Activated CD4-positive, alpha-beta T cell treated with anti-CD3 and anti-CD28 coated beads for 48 hours (primary cell): Measurements from ENCODE around the gene P2RX5.

Experiments
- DNase-seq: peaks from one replicate; pipeline ENCODE4 v3.0.0-alpha.2; 2020

P2RX5 gene

DNA sequence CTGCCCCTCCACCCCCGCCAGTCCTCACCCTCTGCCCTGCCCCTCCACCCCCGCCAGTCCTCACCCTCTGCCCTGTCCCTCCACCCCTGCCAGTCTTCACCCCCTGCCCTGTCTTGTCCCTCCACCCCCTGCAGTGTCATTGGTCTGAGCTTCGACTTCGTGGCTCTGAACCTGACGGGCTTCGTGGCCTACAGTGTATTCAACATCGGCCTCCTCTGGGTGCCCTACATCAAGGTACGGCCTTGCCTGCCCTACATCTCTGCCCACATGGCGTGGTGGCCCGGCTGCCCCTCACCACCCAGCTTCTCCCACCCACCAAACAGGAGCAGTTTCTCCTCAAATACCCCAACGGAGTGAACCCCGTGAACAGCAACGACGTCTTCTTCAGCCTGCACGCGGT lies 39.6 kb downstream of the P2RX5 start:
- no peak for DNase-seq

DNA sequence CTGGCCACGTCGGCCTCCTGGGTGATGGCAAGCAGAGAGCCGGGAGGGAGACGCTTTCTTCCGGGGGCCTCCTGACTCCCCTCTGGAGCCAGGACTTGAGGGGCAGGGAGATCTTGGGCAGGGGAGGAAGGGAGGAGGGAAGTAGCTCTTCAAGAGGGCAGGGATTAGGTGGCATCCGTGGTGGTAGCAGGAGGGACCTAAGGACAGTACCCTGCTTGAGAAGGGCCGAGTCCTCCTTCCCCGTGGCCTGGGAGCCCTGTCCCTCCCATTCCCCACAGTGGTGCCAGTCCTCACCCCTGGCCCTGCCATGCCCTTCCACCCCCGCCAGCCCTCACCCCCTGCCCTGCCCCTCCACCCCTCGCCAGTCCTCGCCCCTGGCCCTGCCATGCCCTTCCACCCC lies 40.2 kb downstream of the P2RX5 start:
- no peak for DNase-seq

DNA sequence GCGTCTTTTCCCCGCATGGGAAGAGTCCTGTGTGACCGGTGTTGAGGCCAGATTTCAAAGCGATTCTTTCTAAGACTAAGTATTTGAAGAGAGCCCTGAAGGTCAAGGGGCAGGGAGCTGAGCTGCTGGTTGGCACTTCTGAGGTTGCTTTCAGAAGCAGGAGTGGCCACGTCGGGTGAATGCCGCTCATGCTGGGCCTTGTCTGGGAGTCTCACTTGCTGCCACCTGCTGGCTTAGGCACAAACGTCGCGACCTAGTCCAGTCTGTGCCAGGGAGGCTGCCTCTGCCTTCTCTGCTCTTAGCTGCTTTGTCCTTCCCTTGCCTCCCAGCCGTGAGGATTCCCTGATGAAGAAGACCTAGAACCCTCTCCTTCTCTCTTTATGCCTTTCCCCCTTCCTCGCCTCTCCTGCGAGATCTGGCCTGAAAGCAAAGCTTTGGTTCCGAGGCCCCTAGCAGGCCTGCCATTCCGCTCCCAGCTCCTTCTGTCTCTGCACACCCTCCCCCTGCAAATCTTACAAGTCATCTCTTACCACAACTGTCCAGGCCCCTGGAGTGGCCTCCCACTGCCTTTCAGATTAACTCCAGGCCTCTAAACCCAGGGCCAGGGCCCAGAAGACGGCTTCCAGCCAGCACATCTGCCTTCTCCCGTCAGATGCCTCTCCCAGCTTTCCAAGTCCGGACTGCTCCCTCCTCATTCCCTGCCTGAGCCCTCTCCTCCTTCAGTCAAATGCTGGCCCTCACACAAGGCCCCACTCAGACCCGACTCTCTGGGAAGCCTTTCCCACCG lies 48.0 kb downstream of the P2RX5 start:
- DNase-seq: peak; percentile 74

DNA sequence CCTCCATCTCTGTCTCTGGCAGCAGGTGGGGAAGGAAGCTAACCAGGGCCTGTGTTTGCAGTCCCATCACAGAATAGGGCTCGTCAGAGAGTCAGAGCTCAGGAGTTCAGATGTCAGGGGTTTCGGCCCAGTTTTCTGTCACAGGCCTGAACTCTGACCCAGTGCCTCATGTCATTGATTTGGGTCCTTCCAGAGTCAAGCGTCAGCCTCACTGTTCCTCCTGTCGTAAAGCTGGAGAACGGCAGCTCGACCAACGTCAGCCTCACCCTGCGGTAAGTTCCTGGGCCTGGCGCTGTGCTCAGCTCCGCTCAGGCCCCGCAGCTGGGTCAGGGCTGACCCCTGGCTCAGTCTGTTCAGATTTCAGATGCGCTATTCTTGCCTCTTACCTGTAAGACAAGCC lies 48.7 kb downstream of the P2RX5 start:
- DNase-seq: no peak

DNA sequence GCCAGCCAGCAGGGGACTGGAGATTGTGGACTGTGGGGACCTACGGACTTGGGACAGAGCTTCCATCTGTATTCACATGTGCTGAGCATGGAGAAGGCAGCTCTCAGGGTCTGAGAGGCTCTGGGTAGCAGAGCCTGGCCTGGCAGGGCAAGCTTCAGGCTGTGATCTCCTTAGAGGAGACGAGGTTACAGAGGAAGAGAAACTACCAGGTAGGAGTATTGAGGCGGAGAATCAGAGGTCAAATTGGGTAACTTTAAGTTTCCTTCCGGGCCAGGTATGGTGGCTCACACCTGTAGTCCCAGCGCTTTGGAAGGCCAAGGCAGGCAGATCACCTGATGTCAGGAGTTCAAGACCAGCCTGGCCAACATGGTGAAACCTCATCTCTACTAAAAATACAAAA lies 50.6 kb downstream of the P2RX5 start:
- no peak for DNase-seq

DNA sequence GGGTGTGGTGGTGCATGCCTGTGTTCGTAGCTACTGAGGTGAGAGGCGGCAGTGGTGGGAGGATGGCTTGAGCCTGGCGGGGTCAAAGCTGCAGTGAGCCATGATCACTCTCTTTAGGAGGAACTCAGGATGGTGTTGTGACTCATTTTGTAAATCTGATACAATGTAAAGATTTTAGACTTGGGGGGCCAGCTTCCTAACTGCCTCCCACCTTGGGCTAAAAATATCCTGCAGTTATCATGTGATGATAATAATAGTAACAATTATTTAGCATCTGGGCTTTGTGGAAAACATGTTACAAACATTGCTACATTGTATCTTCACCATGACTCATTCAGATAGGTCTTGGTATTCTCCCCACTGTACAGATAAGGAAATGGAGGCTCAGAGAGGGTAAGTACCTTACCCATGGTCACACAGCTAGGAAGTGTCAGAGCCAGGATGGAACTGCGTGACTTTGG lies 52.0 kb downstream of the P2RX5 start:
- peak; percentile 38 for DNase-seq

DNA sequence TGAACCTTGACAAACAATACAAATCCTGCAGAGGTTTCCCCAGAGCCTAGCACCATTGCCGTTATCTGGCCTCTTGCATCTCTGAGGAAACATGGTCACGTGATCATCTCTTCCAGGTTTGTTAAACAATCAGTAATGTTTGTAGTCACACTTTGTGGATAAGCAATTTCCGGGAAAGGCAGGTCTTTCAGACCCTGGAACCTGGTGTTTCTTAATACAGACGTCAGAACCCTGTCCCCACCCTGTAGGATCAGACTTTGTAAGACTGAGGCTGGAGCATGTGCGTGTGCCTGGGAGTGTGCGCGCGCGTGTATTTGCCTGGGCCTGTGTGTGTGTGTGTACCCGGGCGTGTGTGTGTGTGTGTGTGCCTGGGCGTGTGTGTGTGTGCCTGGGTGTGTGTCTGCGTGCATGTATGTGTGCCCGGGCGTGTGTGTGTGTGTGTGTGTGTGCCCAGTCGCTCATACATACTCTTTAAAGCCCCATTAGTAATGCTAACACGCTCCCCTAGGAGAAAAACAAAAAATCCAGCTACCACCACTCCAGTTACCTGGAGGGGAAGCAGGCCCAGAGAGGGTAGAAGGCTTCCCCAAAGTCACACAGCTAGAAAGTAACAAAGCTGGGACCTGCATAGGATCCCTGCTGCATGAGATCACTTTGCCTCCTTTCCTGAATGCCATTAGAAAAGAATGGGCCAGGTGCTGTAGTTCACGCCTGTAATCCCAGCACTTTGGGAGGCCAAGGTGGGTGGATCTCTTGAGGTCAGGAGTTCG lies 54.1 kb downstream of the P2RX5 start:
- no peak for DNase-seq

DNA sequence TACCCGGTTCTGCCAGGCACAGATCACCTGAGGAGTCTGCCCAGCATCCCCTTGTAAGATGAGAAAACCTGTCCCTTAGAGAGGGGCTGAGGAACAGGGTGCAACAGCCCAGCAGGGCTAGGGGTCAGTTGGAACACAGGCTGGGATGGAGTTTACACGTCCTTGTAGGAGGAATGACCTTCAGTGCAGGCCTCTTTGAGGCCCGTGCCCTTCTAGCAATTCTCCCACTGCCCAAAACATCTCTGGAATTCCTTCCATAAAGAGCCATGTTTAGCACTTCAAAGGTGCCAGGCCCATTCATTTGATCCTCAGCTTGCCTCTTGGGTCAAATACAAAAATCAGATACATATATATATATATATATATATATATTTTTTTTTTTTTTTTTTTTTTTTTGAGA lies 54.9 kb downstream of the P2RX5 start:
- no peak for DNase-seq

DNA sequence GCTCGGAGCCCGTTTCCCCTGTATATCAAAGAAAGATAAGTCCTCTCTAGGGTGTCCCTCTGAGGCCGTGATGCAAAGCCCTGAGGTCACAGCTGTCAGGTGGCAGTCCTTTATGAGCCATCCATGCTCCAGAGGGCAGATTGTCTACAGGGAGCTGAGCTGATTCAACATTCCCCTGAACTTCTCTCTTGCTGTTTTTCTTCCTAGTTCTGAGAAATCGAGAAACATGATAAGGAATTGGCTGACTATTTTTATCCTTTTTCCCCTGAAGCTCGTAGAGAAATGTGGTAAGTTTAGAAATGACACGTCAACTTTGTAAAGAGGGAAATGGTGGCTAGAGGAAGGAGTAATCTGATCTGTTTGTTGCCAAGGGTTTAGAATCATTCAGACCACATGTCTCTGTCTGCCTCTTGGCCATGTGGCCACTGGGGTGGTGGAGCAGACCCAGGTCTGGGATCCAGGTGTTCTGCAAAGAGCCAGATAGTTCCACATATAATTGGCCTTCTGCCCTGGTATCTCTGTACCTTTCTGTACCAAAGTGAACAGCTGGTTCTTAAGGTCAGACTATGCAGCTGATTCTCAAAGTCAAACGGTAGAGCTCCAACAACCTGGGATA lies 55.9 kb downstream of the P2RX5 start:
- DNase-seq: peak; percentile 63

DNA sequence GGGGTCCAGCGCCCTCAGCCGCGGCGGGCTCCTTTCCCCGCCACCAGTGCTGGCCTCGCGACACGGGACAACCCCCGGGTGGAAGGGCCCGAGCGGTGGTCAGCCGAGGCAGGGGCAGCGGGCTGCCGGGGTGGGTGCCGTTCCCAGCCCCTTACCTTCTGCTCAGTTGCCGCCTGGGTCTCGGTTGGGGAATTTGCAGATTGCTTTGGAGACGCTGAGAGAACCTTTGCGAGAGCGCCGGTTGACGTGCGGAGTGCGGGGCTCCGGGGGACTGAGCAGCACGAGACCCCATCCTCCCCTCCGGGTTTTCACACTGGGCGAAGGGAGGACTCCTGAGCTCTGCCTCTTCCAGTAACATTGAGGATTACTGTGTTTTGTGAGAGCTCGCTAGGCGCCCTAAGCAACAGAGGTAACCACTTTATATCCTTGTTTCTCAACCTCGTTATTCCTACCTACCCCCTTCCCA lies 59.0 kb downstream of the P2RX5 start:
- no peak for DNase-seq

DNA sequence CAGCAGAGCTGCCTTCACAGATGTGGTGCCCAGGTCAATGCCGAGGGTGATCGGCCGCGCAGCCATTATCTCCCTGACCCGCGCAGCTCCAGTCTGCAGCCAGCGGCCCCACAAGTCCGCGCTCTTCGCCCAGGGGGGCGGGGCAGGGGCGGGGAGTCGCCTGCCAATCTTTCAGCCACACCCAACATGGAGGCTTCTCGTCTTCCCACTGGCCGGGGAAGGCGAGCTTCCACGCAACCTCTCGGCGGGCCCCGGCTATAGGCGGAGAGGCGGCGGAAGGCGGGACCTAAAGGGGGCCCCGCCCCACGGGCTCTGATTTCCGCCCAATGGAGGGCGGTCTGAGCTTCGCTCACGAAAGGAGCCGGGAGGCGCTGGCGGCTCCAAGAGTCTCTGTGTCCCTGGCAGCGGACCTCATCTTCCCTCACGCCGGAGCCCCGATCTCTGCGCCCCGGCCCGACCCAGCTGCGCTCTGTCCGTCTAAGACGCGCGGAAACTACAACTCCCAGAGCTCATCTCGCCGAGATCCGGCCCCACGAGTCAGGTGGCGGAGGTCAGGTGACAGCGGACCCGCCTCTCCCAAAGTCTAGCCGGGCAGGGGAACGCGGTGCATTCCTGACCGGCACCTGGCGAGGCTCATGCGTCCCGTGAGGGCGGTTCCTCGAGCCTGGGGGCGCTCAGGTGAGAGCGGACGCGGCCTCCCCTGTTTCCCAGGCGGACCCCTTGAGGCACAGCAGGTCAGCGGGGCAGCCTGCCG lies 59.6 kb downstream of the P2RX5 start, which contains the start of the genes CTNS and SHPK:
Gene CTNS, plus strand, starts transcription at position 607 of the 754 bp plus-strand sequence. CDS start 3,447 bp downstream, outside the sequence.
Gene SHPK, minus strand, starts transcription at position 97 of the 754 bp plus-strand sequence. Its CDS starts 31 bp downstream, at position 66.
- peak; percentile 96 for DNase-seq

DNA sequence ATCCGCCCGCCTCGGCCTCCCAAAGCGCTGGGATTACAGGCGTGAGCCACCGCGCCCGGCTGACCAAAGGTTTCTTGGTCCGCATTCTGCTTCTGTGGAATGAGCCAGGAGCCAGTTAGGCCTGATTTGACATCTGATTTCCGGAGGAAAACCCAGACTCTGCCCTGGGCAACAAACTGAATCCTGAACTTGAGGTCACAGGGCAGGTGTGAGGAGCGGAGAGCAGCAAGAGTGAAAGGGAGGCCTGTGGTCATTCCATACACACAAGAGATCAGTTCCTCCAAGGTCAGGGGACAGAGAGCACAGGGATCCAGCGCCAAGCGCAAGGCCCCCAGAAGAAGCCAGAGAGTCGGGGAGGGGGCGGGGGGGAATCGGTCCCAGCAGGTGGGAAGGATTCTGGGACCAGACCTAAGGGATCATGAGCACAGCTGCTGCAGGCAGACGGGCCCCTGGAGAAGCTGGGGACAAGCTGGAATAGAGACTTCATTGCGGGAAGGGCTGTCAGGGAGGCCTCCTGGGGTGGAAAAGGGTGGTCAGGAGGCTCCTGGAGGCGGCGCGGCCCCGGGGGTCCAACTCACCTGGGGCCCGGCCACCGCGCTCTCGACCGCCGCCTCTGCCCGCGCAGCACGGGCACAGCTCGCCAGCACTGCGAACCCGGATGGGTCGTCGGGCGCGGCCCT lies 60.3 kb downstream of the P2RX5 start:
- DNase-seq: no peak

DNA sequence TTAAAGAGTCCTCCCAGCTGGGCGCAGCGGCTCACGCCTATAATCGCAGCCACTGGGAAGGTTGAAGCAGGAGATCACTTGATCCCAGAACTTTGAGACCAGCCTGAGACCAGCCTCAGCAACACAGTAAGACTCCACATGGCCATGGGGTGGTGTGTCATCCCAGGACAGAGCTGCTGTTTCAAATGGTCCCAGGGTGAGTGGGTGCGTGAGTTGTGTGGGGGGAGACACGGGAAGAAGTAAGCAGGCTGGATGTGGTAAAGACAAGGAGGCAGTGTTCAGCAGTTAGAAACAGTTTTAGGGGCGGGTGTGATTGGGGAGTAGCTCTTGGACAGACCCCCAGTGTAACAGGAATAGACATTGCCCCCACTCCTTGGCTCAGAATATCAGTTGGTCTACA lies 63.7 kb downstream of the P2RX5 start:
- DNase-seq: no peak

DNA sequence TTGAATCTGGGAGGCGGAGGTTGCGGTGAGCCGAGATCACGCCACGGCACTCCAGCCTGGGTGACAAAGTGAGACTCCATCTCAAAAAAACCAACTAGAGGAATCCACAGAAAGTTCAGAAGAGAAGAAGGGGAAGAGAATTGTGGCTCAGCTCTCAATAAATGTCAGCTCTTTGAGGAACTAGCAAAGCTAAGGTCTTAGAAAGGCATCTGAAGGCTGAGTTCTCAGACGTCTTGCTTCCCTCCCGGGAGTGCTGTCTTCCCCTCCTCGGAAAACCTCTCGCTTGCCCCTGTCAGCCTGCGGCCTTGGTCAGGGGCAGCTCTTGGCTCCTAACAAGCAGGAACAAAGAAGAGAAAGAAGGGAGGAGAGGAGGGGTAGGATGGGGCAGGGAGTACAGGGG lies 65.2 kb downstream of the P2RX5 start:
- DNase-seq: no peak

DNA sequence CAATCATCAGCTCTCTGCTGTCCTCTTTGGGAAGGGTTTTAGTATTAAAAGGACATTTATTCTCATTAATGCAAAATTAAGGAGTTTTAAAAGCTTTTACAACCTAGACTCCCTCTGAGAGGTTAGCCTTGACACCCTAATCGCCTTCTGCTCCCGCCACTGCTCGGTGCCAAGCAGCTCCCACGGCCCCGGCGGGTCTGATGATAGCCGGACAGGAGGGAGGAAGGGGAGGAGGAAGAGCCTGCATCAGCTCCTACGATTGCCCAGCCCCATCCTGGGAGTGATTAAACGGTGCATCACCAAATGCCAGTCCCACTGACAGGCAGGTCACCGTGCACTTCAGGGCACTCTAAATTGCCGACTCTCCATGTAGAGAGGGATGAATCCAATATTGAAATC lies 68.2 kb downstream of the P2RX5 start:
- no peak for DNase-seq

DNA sequence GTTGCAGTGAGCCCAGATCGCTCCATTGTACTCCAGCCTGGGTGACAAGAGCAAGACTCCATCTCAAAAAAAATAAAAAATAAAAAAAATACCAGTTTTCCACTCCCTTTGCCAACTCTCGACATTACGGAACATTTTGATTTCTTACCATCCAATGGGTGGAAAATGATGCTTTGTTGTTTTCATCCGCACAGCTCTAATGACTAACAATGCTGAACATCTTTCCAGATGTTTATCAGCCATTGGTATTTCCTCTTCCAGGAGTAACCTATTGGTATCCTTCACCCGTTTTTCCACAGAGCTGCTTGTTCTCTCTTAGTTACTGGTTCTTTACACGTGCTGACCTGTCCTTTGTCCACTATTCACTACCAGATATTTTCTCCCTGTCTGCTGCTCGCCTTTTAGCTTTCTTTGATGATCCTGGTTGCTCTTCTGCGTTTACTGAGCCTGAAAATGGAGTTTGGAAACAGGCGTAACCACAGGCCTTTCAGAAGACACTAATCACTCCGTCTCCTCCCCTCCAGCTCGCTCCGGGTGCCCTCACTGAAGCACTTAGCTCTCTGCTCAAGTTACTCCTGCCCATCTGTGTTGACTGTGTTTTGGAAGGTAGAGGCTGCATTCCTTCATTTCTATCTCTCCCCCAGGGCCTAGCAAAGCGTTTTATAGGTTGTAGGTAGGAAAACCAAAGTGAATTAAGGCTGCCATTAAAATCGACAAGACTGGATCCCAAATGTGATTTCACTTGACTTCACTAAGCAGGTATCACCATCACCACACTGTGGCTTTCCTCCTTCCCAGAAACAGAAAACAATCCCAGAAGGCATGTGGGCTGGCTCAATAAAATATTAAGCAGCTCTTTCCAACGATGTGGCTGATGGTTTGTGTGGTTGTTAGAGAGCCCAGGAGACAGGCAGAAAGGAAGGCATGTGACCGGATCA lies 68.9 kb downstream of the P2RX5 start:
- no peak for DNase-seq
